Measurements from ENCODE around the gene GRHL3. TPM values are rescaled to one million over a fixed set of nuclear protein-coding genes. Genes with fewer than 3 reads are reported as not detected.

Gene GRHL3
- total RNA-seq, 2 donors from 2014 or later, result 8.1 to 8.4 TPM

Other genes starting within 250 kb of the GRHL3 start
- gene MYOM3, start 207.2 kb upstream of the GRHL3 start, total RNA-seq, result 10 to 100 TPM in 1 of 2 donors, 1 to 10 TPM in 1; 3.3 to 28.5 TPM
- gene IL22RA1, start 176.2 kb upstream of the GRHL3 start, total RNA-seq, result 1 to 10 TPM in 1 of 2 donors, under 1 TPM in 1; 0.82 to 1.0 TPM
- gene IFNLR1, start 132.1 kb upstream of the GRHL3 start, total RNA-seq, result 1 to 10 TPM; 6.6 to 9.2 TPM
- gene STPG1, start 94.4 kb downstream of the GRHL3 start, total RNA-seq, result 10 to 100 TPM in 1 of 2 donors, 1 to 10 TPM in 1; 9.8 to 10.8 TPM
- gene NIPAL3, start 96.4 kb downstream of the GRHL3 start, total RNA-seq, result 100 to 1,000 TPM; 125 to 350 TPM
- 100 to 1,000 TPM in 1 of 2 donors, 10 to 100 TPM in 1; 50.8 to 238 TPM for gene RCAN3, start 183.5 kb downstream of the GRHL3 start, total RNA-seq
- 1 to 10 TPM; 2.0 to 7.7 TPM for gene NCMAP, start 236.7 kb downstream of the GRHL3 start, total RNA-seq

All from prostate gland (tissue), 2 donors.